GM12801 (cell line): ENCODE measurements around the gene VWA5B1.

Source experiments
- TF ChIP-seq, protein P1 (sequence below): IDR thresholded peaks from one replicate; pipeline ENCODE4 v1.5.1; 2011; ENCODE audit warnings: control low read depth; ENCODE audit not compliant: insufficient read length; ENCODE audit errors: extremely low read depth

Gene VWA5B1

DNA sequence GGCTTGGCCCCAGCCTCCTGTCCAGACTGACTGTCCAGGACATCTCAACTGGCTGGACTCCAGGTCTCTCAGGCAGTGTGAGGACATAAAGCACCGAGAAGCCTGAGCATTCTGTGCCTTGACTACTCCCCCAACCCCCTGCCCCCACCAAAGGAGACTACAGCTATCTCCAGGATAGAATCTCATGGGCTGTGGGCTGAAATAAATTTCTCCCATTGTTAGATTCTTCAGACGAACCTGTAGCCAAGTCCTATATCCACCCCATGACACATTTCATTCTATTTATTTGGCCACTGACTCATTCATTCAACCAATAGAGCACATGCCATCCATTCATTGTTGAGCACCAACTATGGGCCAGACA is 11.4 kb downstream of the VWA5B1 start:
- TF ChIP-seq, protein P1, sequence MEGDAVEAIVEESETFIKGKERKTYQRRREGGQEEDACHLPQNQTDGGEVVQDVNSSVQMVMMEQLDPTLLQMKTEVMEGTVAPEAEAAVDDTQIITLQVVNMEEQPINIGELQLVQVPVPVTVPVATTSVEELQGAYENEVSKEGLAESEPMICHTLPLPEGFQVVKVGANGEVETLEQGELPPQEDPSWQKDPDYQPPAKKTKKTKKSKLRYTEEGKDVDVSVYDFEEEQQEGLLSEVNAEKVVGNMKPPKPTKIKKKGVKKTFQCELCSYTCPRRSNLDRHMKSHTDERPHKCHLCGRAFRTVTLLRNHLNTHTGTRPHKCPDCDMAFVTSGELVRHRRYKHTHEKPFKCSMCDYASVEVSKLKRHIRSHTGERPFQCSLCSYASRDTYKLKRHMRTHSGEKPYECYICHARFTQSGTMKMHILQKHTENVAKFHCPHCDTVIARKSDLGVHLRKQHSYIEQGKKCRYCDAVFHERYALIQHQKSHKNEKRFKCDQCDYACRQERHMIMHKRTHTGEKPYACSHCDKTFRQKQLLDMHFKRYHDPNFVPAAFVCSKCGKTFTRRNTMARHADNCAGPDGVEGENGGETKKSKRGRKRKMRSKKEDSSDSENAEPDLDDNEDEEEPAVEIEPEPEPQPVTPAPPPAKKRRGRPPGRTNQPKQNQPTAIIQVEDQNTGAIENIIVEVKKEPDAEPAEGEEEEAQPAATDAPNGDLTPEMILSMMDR = no peak

DNA sequence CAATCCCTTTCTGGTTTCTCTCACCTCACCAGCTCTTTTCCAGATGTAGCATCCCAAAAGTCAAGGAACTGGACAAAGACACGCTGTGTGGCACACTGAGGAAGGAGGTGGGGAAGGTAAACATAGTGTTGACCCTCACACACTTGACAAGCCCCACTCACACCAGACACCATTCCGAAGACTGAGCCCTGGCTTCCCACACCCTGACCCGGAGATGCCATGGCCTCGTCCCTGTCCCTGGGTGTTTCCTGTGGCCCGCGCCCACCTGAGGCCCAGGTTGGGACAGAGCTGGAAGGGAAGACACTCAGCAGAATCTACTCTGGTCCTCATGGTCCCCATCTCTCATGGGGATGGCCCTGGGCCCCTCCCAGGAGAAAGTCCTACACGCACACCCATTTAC is 16.4 kb downstream of the VWA5B1 start:
- TF ChIP-seq, protein P1 = no peak

DNA sequence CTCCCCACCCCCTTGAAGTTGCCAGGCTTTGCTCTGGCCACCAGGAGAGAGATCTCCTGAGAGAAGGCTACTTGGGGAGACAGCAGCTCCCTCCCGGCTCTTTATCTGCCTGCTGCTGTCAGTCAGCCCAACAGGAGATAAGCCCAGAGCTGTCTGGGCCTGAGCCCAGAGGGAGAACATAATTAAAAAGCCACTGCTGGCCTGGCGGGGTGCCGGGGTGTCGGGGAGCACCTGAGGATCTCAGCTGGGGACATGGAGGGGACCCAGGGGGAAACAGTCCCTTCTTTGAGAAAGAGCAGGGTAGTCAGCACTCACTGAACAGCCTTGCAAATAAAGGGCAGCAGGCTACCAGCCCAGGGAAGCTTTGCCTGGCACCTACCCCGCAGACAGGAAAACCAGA is 17.9 kb downstream of the VWA5B1 start:
- TF ChIP-seq, protein P1 = no peak

- TF ChIP-seq, protein P1 = no peak
These were observed 20.6 kb downstream of the VWA5B1 start for GRCh38 chr1:20311289-20311688.

DNA sequence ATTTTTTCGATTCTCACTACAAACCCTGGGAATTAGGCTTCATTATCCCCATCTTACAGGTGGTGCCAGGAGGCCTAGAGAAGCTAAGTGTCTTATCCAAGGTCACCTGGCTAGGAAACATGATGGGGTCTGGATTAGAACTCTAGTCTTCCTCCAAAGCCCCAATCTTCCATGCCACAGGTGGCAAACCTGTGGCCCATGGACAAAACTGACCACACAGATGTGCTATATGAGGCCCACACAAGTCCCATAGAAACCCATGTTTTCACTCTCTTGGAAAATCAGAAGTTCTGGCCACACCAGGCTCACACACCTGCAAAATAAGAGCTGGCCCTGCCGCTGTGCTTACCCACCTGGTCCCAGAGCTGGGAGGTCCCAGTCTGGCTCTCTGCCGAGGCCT is 21.6 kb downstream of the VWA5B1 start:
- TF ChIP-seq, protein P1 = no peak

- TF ChIP-seq, protein P1 = no peak
These were observed 22.1 kb downstream of the VWA5B1 start for GRCh38 chr1:20312818-20313217.

GRCh38 chr1:20317471-20317870 is 26.8 kb downstream of the VWA5B1 start:
- TF ChIP-seq, protein P1 = no peak

- TF ChIP-seq, protein P1 = no peak
These were observed 27.8 kb downstream of the VWA5B1 start for GRCh38 chr1:20318521-20318920.
